Activated CD8-positive, alpha-beta memory T cell treated with anti-CD3 and anti-CD28 coated beads, Interleukin-2, amount 50 U/mL, for 1 hour (primary cell): ENCODE results near the gene DOCK8.
"Not testable (repeated sequence)": the region's sequence is repeated elsewhere in the genome, so short reads cannot be mapped to it uniquely, and the experiment has no call there.

ENCODE experiments used
- DNase-seq: peaks from one replicate; pipeline ENCODE4 v3.0.0-alpha.2; 2020; ENCODE audit errors: extremely low read depth

The DOCK8 gene

GRCh38 chr9:363274-363612, 148.6 kb downstream of the DOCK8 start:
- no peak for DNase-seq

- no peak for DNase-seq
These were observed 150.8 kb downstream of the DOCK8 start for GRCh38 chr9:365436-365835.

DNA sequence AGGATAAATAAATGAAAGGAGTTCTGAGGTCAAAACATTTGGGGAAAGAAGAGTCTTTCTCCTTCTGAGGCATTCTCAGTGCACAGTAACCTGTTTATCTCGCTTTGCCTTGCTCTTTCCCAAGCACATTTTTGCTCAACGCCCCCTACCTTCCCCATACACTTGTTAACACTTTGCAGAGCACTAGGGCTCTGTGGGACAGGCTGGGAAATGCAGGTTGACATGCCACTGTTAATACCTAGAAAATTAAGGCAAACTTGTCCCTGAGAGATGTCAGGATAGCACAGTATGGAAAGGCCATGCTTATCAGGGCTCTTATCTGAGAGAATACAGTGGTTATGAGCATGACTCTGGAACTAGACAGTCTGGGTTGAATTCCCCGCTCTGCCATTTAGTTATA, 152.0 kb downstream of the DOCK8 start:
- no peak for DNase-seq

DNA sequence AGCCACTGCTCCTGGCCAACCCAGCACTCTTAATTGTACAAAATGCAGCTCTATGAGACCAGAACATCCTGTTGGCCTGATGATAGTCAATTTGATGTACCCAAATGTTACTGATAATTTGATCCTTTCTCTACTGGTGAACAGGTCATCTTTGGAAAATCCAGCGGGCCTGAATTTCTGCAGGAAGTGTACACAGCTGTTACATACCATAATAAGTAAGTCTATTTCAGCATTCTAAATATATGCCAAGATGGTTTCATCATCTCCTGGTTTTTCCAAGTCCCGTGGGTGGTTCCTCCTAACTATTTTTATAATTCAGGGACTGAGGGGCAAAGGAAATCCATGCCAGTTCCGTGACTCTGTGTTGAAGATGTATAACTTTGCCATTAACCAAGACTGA, 155.4 kb downstream of the DOCK8 start:
- DNase-seq = no peak

- no peak for DNase-seq
These were observed 156.7 kb downstream of the DOCK8 start for GRCh38 chr9:371349-371748.

DNA sequence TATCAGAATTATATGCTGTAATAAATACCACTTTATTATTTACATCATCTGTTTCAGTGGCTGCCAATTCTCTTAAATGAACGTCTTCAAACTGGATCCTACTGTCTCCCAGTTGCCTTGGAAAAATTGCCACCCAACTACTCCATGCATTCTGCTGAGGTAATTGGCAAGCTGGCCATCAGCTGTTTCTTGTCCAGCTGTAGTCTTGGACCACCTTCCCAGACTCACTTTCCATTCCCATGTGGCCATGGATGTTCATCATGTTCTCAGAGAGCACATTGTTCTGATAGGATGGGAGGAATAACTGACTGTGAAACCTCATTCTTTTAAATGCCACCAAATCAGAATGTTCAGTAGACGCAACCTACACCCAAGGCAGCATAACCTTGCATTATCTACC, 157.5 kb downstream of the DOCK8 start:
- DNase-seq = no peak

DNA sequence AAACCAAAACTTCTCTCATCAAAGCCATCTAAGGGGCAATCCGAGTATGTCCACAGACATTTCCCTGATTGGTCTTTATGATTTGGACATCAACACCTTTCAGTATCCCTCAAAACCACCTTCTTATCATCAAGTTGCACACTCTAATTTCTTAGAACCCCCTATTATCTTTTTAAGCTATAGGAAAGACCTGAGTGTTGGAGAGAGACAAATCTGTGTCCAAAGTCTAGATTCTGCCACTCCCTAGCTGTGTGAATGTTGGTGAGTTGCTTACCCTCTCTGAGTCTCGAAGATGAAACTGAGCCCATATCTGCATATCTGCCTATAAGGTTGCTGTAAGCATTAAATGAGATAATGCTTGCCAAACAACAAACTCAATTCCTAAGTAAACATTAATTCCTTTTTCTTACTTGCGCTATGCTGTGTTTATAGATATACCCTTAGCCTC, 159.1 kb downstream of the DOCK8 start:
- DNase-seq = no peak

DNA sequence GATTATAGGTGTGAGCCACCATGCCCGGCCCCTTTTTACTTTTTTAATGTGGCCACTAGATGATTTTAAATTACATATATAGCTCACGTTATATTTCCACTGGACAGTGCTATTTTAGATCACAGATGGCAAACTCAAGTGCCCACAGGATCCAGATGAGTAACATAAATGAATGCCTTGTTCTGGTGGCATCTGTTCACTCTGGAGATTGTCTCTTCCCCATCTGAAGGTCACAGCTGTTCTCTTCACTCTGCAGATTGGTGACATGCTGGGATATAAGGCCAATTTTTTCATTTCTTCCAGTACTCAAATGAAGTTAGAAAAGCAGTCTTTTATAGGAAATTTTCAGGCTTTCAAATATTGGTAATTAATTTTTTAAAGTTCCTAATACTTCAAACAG, 160.1 kb downstream of the DOCK8 start:
- no peak for DNase-seq

- DNase-seq = no peak
These were observed 161.4 kb downstream of the DOCK8 start for GRCh38 chr9:376115-376514.

DNA sequence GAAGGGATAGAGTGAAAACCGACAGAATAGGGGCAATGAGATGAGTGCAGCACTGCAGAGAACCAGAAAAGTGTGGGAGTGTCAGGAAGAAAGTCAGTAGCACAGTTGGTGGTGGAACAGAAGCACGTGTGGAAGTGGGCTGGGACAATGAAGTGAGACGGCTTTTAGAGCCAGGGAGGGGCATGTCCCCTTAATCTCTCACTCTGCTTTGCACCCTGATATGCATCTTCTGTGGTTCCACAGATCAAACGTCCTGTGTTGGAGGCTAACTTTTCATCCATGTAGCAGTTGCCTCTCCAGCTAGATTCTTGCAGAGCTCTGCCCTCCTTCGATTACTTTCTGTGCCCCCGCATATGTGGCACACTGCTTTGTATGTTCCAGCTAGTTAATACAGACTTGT, 163.6 kb downstream of the DOCK8 start:
- no peak for DNase-seq

DNA sequence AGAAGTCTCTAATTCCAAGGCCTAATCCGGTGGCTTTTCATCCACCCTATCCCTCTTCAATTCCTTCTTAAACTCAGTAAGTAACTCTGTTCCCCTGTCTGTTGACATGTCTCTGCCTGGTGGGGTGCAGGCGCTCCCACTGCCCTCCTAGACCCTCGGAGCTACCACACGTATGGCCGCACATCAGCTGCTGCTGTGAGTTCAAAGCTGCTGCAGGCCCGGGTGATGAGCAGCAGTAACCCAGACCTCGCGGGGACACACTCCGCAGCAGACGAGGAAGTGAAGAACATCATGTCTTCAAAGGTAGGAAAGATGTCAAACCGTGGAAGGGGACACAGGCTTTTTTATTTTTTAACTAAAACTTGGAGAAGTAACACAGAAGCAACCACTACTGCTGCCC, 167.7 kb downstream of the DOCK8 start:
- DNase-seq = no peak

- no peak for DNase-seq
These were observed 171.2 kb downstream of the DOCK8 start for GRCh38 chr9:385818-386398.

GRCh38 chr9:389159-389558, 174.5 kb downstream of the DOCK8 start:
- no peak for DNase-seq

- no peak for DNase-seq
These were observed 175.1 kb downstream of the DOCK8 start for GRCh38 chr9:389758-390157.

- no peak for DNase-seq
These were observed 177.6 kb downstream of the DOCK8 start for GRCh38 chr9:392077-392804.

GRCh38 chr9:394347-395052, 179.8 kb downstream of the DOCK8 start:
- no peak for DNase-seq

- DNase-seq = no peak
These were observed 181.7 kb downstream of the DOCK8 start for GRCh38 chr9:396396-396795.

DNA sequence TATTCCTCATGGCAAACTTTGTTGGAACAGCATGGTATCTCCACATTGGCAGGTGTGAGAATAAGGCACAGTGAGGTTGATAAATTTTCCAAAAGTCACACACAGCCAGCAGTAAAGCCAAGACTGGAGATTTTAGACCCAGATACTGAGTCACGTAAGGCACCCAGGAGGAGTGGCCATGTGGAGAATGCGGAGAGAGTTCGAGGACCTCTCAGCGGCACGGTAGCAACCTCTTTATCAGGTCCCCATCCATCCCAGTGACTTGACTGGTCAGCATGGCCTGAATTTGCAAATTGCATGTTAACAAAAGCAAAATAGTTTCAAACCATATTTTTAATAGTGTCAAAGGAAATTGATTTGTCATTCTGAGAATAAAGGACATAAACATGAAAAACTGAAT, 183.4 kb downstream of the DOCK8 start:
- DNase-seq = no peak

GRCh38 chr9:401223-401622, 186.6 kb downstream of the DOCK8 start:
- no peak for DNase-seq

DNA sequence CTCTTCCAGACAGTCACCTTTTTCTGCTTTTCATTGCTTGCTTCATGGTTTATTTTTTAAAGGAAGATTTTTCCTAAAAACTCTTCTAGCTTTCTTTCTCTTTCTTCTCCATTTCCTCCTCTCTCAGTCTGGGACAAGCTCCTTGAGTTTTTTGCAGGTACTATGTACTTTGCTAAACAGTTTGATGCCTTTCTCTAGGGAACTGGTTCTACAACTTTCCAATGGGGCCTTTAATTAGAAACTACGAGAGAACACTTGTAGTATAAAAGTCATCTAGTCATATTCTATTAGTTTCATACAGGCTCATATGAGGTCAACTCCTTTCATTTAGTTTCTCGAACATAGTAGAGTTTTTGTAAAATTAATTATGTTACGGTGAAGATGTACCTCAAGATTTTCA, 189.6 kb downstream of the DOCK8 start:
- DNase-seq = no peak

GRCh38 chr9:405341-405740, 190.7 kb downstream of the DOCK8 start:
- no peak for DNase-seq

GRCh38 chr9:406886-407654, 192.4 kb downstream of the DOCK8 start:
- no peak for DNase-seq

DNA sequence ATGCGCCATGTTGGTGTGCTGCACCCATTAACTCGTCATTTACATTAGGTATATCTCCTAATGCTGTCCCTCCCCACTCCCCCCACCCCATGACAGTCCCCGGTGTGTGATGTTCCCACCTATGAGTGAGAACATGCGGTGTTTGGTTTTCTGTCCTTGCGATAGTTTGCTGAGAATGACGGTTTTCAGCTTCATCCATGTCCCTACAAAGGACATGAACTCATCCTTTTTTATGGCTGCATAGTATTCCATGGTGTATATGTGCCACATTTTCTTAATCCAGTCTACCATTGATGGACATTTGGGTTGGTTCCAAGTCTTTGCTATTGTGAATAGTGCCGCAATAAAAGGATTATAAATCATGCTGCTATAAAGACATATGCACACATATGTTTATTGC, 195.0 kb downstream of the DOCK8 start:
- DNase-seq = not testable (repeated sequence)
